CD4-positive, alpha-beta T cell treated with Interferon alpha-2 for 1 hour (primary cell): ENCODE results near the gene RETREG1.

Source experiments
- DNase-seq, 2 donors: peaks; one replicate each; pipeline ENCODE4 v3.0.0-alpha.2; 2020 to 2022

RETREG1 gene

DNA sequence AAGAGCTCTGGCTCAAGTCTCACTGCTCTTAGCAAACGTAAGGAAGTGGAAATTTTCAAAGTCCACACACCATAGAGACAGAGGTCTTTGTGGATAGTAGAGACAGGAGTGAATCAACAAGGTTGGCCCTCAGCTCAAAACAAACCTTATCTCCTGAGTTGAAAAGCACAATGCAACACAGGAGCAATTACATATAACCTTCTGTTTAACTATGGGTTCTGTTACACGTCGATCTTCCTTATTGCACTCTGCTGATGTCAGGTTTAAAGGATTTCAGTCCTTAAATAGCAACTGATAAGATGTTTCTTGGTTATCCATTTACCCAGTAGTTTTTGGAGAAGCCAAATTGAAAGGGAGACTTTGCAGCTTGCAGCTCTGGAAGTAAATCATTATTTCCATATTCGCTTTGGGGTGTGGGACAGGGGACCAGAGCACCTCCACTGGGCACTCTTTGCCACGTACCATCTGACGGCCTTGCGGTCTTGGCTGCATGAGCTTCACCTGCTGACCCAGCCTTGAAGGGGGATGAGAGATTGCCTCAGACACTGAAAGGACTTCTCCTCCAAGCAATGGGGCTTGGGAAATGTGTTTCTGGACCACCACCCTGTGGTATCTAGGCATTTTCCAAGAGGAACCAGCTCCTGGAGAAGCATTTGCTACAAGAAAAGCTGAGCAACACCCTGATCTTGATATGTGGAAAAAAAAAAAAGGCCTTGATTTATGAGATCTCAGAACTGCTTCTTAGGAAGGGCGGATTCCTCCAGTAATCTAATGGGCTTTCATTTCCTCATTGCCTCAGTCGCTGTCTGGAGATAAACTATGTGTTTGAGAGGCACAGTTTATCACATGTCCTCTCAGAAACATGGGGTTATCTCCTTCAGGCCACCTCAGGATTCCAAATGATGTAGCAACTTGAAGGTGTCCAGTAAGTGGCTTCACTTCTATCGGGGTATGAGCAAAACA lies 95.0 kb downstream of the RETREG1 start:
- DNase-seq = no peak

DNA sequence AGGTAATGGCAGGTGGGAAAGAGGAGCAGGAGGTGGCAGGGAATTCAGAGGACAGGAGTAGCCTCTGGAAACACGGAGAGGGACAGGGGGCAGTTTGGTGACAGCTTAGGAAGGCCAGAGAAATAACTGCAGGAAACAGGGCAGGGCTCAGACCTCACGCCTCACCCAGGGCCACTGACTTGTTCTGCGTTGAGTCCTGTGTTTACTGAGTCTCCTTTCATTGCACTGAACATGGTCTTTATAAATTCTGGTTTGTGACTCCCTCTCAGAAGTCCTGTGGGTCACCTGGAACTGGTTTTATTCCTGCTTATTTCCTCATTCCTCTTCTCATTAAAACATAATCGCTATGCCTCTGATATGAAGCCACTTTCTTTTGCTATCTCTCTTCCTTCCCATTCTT lies 96.0 kb downstream of the RETREG1 start:
- DNase-seq = no peak

DNA sequence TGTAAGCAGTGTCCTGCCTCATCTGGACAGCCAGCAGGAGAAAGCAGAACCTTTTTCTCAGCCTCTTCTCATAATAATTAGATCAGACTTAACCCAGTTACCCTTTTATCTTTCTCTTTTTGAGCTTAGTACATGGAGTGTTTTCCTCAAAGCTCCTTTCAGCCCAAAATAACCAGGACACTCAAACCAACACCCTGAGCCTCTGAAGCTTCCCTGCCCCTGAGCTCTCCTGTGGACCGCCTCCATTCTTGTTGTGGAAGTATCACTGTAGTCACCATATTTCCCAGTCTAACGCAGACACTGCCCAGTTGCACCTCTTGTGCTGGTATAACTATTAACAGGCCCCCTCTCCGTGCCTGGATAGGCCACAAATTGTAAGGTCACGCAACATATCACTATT lies 97.4 kb downstream of the RETREG1 start:
- no peak for DNase-seq

DNA sequence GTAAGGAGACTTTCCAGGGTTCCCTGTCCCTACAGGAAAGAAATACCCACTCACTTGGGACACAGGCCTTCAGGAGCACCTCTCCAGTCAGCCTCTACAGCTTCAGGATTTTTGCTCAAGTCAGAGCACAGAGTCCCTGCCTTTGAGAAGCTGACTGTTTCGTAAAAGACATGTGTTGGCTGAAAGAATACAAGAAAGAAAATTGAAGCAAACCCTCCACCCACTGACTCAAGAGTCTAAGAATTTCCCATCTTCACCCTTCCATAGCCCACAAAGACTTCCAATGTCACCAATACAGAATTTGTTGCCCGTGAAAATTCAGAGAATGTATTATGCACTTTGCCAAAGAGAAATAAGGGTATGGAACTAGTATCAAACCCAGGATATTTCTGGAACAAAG lies 98.2 kb downstream of the RETREG1 start:
- DNase-seq = no peak

DNA sequence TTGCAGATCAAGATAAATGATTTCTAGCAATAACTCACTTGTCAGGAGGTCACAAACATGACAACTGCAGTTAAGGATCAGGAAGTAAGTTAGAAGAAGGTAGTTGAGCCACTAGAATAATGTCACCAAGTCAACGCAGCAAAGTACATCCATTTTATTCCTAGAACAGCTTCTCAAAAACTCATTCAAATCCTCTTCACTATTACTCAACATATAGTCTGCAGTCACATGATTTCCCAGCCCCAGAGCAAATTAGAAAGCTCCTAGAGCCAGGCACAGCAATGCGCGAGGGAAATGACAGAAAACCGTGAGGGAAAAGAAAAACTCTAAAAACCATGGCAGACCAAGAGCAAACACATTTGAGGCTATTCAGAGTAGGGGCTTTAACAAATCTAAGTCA lies 101.3 kb downstream of the RETREG1 start:
- no peak for DNase-seq

DNA sequence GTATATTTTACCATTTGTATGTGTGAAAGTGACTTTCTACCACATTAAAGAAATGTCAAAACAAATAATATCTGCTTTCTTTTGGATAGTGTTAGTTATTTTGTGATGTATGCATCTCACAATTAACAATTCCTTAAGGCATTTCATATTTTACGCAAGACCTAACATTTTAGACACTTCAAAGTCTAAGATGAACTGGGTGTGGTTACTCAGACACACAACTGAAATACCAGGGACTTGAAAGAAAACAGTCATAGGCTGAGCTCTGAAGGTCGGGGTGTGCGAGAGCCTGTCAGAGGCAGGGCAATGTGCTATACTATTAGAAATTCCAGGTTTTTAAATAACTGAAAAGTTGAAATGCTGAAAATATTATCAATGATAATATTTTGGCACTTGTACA lies 106.7 kb downstream of the RETREG1 start:
- DNase-seq = no peak

DNA sequence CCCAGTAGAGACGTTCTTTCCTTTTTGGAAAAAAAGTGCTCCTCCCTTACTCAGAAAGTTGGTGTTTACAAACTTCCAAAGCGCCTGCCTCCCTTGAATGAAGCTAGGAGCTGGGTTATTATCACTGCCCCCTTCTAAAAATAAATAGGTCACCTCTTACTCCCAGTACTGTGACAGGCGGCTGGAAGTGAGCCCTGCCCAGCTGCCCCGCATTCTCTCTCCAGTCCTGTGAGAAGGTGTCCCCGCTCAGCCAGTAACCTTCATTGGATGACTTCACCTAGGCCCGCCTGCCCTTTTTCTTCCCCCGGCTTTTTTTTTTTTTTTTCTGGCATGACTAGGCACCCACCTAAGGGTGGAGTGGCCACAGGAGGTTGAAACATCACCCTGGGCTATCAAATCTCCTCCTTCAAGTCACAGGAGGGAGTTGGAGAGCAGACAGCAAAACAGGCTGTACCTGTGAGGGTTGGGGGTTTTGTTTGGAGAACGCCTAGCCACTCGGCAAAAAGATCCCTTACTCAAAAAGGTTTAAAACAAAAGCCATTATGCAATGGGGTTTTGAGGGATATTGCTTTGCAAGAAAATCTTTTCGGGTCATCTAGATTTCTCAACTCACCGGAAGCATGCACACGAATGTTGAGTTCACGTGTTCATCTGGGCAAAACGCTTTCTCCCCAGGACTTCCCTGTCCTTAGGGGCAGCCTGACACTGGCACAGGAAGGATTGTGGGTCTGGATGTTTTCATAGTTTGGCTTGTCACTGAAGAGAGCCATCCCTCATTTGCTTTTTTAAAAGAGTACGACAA lies 107.9 kb downstream of the RETREG1 start:
- DNase-seq = no peak

DNA sequence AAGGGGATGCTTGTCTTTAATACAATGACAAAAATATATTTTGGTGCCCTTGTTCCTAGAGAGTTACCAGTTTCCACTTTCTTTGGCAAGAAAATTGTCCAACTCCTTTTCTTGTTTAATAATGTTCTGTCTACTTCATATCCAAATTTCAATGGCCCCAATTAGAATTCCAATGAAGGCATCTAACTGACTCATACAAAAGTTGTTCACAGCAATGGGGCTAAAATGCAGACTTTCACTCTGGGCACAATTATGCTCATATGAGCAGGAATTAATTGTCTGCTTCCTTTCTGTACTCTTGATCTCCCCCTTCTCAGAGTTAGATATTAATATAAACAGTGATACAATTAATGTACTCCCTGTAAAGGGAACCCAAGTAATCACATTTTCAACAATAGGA lies 109.1 kb downstream of the RETREG1 start:
- DNase-seq = no peak

DNA sequence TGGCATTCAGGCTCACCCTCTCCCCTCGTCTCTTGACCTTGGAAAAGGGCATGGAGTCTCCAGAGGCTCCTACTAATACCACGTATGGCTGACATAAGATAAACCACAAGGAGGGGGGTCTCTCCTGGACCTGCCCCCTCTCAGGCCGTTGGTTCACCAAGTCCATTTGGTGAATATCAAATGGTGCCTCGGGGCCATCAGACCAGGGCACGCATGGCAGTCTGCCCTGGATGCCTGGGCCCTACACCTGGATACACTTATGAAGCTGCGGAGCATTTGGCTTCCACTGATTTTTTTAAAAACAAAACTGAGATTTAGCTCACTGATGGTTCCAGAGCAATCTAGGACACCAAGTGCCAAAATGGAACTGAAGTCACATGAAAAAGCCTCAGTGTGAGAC lies 110.9 kb downstream of the RETREG1 start:
- DNase-seq = no peak

DNA sequence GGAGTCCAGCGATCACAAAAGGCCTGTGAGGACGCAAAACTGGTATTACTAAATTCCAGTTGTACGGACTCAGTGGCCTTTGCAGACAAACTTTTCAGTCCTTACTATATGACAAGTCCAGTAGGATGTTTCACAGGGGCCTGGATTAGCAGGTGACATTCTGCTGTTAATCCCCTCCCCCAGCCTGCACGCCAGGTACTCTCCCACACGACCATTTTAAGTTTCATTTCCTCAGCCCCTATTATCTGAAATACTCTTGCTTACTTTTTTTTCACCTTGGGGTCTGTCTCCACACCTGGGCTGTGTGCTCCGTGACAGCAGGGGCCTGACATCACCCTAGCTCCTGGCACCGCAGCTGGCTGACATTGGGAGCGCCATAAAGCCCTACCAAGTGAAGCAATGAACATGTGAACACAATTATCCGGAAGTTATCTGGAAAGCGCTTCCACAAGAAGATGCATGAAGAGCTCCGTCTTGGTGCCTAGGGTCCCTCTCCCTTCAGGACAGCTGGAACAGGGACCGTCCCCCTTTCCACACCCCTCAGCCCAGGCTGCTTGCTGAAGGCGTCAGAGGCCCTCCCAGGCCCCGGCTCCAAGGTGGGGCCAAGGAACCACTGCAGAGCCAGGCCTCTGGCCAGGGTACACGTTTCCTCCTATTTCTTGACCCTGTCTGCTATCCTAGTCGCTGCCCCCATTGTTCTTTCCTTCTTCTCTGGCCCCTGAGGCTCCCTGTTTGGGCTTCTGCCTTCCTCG lies 111.5 kb downstream of the RETREG1 start:
- no peak for DNase-seq

DNA sequence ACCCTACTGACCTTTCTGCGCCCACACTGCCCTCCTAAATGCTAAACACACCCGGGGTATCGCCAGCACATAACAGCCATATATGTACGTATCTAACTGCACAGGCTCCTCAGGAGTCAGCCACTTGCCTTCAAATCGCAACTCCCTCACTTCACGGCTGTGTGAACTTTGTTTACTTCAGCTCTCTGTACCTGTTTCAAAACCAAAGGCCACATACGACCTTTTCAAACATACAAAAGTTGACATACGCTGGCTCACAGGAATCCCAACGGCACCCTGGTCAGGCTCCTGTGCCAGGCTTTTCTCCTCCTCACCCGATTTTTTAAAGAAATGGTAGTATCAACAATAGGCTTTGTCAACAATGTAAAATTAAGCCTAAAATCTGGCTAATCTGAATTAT lies 112.2 kb downstream of the RETREG1 start:
- DNase-seq = no peak

DNA sequence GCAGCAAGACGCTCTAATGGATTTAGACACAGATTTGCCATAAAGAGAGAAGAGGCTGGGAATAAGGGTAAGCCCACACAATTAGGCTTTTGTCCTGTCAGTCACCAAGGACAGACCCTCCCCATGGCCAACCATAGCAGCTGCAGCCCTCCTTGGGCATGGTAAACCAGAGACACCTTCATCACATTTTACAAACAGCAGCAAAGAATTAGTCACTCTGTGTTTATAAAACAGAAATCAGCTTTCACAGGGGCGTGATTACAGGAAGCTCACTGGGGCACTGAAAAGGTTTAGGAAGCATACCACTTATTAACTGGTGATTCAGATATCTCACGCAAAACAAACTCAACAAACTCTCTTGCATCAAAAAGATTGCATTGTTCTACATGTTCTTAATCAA lies 113.9 kb downstream of the RETREG1 start:
- DNase-seq = no peak

DNA sequence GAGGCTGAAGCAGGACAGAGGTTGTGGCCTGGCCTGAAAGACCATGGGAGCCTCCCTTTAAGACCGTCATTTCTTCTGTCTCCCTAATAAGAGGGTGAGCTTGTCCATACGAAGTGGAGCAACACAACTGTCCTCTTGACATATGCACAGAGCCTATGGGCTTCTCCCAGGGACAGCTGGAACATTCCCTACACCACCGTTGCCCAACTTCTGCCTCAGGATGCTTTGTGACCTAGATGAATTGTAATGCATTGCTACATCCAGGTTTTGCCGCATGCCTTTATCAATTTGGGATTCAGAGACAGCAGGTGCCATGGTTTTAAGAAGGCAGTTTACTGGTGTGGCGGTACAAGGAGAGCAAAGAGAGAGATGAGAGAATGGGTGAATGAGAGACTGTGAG lies 116.8 kb downstream of the RETREG1 start:
- no peak for DNase-seq

DNA sequence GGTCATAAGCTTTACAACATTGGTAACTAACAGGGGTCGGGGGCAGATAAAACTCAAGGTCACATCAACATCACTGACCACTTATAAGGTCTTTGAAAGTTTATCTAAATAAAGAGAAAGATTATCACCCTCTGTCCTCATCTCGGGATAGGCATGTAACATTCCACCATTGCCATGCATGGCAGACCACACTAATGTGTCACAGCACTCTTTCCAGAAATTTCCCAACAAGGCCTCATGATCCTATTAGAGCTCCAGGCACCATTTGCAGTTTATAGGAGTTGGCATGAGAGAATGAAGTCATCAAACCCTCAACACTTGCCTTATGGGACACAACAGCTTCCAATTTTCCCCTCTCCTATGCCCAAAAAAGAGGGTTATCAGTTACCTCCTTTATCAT lies 119.3 kb downstream of the RETREG1 start:
- no peak for DNase-seq

DNA sequence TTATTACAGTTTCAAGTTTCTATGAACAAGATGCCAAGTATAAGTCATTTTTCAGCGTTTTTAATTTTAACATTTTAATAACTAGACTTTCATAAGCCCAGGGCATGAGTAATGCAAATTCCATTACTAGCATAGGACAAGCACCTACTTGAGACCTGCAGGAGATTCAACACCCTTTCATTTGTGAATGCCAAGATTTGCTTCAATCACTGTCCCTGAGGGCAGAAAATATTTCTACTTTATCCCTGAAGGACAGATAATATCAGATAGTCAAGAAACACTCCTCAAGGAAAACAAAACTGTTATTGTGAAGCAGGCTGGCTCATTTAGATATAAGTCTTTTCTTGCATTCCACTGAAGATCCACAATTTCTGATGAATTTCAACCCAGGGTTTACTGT lies 123.5 kb downstream of the RETREG1 start:
- DNase-seq = no peak

DNA sequence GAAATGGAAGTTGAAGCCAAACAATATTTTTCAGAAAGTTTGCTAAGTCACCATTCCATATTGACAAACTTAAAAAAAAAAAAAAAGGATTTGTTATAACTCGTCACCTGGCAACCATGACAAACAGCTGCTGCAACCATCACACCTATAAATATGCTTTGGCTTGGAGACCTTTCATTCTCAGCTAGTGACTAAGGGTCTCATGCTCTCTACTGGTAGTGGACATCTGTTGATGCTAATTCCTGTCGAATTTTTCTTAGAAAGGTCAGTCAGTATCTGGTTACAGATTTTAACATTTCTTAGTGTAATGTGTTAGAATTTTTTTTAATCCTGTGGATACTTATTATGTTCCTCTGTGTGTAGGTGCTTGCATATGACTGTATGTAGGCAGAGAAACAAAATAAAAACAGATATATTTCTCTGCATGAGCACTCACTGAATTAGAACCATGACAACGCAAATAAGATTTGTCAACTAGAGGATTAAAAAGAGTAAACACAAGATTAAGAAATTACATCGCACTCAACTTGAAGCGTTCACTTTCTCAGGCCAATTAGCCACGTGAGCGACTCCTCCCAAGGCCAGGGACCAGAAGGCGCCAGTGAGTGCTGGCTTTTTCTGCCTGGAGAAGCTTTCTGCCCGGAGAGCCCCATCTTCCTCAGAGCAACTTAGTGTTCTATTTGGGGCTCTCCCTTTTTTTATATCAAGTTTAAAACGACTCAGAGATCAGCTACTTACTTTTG lies 124.2 kb downstream of the RETREG1 start:
- no peak for DNase-seq

DNA sequence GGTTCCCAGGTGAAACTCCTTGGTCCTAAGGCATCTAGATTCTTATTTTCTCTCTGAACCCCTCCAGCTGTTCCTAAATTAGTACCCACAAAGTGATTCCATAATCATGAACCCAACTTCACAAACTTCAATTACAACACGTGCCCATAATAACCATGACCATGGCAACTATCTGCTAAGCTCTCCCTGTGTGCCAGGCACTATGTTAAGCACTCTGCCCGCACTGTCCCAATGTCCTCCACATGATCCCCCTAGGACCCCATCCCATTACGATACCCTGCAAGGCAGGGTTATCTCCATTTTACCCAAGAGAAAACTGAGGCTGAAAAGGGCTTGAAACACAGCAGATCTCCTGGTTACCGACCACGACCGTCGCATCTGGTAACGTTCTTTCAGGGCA lies 125.9 kb downstream of the RETREG1 start:
- DNase-seq = no peak

DNA sequence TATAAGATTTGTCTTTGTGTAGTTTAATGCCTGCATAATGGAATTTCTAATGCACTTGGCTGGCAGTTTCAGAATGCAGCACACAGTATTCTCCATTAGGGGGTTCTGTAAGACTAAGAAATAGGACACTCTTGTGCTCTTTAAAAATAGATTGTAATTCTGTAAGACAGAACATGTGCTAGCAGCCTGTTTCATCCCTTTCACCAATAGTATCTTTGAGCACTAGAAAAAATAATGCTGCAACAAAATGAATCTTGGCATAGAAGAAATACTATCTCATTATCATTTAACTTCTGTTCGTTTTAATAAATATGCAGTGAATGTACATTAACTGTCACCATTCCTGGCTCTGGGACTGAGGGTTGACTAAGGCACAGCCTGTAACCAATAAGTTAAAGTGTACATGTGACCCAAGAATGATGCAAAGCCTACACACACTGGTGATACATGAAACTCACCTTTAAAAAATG lies 127.4 kb downstream of the RETREG1 start:
- peak in 1 of 2 donors; percentile 28 for DNase-seq

DNA sequence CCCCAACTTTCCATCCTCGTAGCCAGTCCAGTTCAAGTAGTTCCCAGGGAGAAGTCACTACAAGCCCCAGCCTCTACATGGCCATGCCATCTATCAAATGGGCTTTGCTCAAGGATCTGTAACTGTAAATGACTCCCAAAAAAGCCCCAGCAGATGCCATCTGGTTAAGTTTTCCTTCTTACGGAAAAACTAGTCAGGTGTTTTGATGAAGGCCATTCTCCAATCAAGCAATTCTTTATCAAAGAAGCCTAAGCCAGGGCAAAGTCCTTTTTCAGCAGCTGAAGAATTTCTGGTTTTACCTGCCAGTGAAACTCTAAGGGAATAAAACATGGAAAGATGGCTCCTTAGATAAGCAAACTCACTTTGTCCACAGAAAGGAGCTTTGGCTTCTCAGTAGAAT lies 129.3 kb downstream of the RETREG1 start:
- no peak for DNase-seq

DNA sequence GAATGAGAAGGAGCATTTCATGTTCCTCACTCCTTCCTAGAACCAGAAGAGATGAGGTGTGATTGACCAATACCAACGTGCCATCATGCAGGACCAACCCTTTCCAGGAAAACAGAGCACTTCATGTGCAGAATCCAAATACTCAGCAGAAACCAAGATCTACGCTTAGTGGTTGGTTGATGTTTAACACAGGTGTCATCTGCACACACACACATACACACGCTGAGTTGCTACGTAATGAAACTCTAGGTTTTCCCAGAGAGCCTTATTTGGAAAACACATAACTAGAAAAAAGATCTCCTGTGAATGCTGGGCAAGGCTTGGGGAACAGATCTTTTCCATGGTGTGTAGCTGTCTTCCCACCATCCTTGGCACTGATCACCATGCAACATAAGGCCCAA lies 130.1 kb downstream of the RETREG1 start:
- DNase-seq = no peak

DNA sequence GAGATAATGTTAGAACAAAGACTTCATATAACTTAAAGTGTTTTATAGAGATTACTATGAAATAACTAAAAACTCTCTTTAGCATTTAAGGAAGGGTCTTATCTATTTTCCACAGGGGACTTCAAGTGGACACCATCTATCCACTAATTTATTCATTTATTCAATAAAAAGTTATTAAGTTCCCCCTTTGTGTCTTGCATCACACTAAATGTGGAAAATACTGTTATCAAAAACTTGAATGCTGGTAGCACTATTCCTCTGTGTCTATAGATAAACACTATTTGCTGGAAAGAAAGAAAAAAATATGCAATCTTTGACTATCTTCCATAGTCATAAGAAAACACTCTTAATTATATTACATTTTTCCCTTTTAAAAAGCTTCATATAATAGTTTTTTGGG lies 131.1 kb downstream of the RETREG1 start:
- no peak for DNase-seq

DNA sequence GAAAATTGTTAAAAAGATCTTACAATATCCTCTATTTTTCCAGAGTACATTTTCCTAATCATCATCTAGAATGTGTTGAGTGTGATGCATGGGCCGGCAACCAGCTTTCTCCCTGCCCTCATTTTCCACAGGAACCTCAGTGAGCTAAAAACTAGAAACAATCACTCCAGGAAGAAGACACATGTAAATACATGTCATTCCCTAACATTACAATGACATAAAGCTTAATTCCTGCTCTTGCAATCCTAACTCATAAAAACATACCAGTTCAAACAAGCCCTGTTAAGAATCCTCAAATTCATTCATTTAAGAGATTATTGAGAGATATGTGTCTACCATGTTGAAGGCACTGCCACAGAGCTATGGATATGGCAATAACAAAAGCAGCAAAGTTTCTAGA lies 132.7 kb downstream of the RETREG1 start:
- no peak for DNase-seq

DNA sequence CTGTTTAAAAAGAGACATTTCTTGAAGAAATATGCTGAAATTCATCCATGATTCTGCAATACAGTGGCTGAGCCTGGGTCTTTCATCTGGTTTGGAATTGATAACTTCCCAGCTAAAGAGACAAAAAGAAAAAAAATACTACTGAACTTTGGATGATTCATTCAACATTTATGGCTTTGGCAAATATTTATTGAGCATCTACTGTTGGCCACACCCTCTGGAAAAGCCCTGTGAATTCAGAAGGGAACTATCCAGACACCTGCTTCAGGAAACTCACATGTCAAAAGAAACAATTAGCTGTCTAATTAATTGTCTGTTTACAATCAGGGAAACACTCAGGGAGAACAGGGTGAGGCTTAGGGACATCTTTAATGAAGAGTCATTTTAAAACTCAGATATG lies 133.4 kb downstream of the RETREG1 start:
- DNase-seq = no peak
